Activated CD8-positive, alpha-beta memory T cell treated with anti-CD3 and anti-CD28 coated beads, Interleukin-2, amount 10 ng/mL, durations not matched to agents 7 days and 5 days (primary cell): Measurements from ENCODE around the gene CLEC18A. TPM values are rescaled to one million over a fixed set of nuclear protein-coding genes. Genes with fewer than 3 reads are reported as not detected.
A peak's percentile ranks its signal among the peaks of the same experiment; 100 is the strongest.

Experiments
- ATAC-seq: fragments of 150-1000 bp; cut with Tn5 transposase; one replicate; pipeline ENCODE4 v1.10.0; 2021; ENCODE audit warnings: moderate library complexity
- CTCF ChIA-PET: fragments of 350-600 bp; sonication (Branson Sonifier 250); formaldehyde crosslinking; loops from one replicate; lab custom pipeline; 2021; ENCODE audit warnings: antibody characterized with exemption; lab: Charles Lee
- DNase-seq: peaks from one replicate; pipeline ENCODE4 v3.0.0-alpha.2; 2020
- H3K27ac Mint-ChIP-seq: one replicate; pipeline ENCODE4 v1.8.0; 2021; ENCODE audit warnings: mild to moderate bottlenecking, mixed read lengths
- H3K27me3 Mint-ChIP-seq: one replicate; pipeline ENCODE4 v1.8.0; 2021; ENCODE audit warnings: mixed read lengths
- H3K36me3 Mint-ChIP-seq: one replicate; pipeline ENCODE4 v1.8.0; 2021; ENCODE audit warnings: mild to moderate bottlenecking, mixed read lengths
- H3K4me1 Mint-ChIP-seq: one replicate; pipeline ENCODE4 v1.8.0; 2021; ENCODE audit warnings: mixed read lengths
- H3K4me3 Mint-ChIP-seq: one replicate; pipeline ENCODE4 v1.8.0; 2021; ENCODE audit warnings: mild to moderate bottlenecking, moderate library complexity, mixed read lengths
- H3K9me3 Mint-ChIP-seq: one replicate; pipeline ENCODE4 v1.8.0; 2022; ENCODE audit warnings: low read depth, mixed read lengths
- total RNA-seq, 2 experiments: library from RNA; stranded (reverse); gene quantifications; one replicate each; pipeline ENCODE4 v1.2.3, GENCODE V29; 2021

CLEC18A gene
- total RNA-seq, 2 experiments from 2014 or later: 0.29 to 0.61 TPM

GRCh38 chr16:69934044-69934443 lies 17.1 kb upstream of the CLEC18A start:
- Mint-ChIP-seq H3K9me3 (no peaks in the 10 kb centered on the region), H3K4me3 (no peak overlapping the region), H3K27me3 (no peaks in the 10 kb centered on the region), H3K27ac (no peak overlapping the region), H3K4me1 (peaks cover 4% of the 10 kb centered on the region), H3K36me3 (peaks cover 5% of the 10 kb centered on the region)
- DNase-seq: no peak
- ATAC-seq: no peak
- CTCF ChIA-PET: no interaction called here

GRCh38 chr16:69934751-69935150 lies 16.4 kb upstream of the CLEC18A start:
- H3K9me3 Mint-ChIP-seq: no peaks in the 10 kb centered on the region
- H3K36me3 Mint-ChIP-seq: peaks cover 5% of the 10 kb centered on the region
- CTCF ChIA-PET: no interaction called here
- no peak overlapping the region for H3K4me3 Mint-ChIP-seq
- H3K27ac Mint-ChIP-seq: no peak overlapping the region
- DNase-seq (no peak), ATAC-seq (no peak)
- H3K4me1 Mint-ChIP-seq: peaks cover 4% of the 10 kb centered on the region
- H3K27me3 Mint-ChIP-seq: no peaks in the 10 kb centered on the region

- Mint-ChIP-seq H3K36me3 (peaks cover 5% of the 10 kb centered on the region), H3K4me1 (peaks cover 4% of the 10 kb centered on the region), H3K27ac (no peak overlapping the region), H3K4me3 (no peak overlapping the region), H3K9me3 (no peaks in the 10 kb centered on the region), H3K27me3 (no peaks in the 10 kb centered on the region)
- DNase-seq (no peak), ATAC-seq (no peak)
- CTCF ChIA-PET: no interaction called here
These were observed 15.8 kb upstream of the CLEC18A start for GRCh38 chr16:69935278-69935711.

- CTCF ChIA-PET: no interaction called here
- H3K9me3 Mint-ChIP-seq: no peaks in the 10 kb centered on the region
- DNase-seq: no peak
- no peak overlapping the region for H3K27ac Mint-ChIP-seq
- ATAC-seq: no peak
- no peak overlapping the region for H3K4me3 Mint-ChIP-seq
- H3K27me3 Mint-ChIP-seq: no peaks in the 10 kb centered on the region
- H3K36me3 Mint-ChIP-seq: peaks cover 5% of the 10 kb centered on the region
- H3K4me1 Mint-ChIP-seq: peaks cover 4% of the 10 kb centered on the region
These were observed 15.4 kb upstream of the CLEC18A start for GRCh38 chr16:69935740-69936139.

GRCh38 chr16:69936252-69936651 lies 14.9 kb upstream of the CLEC18A start:
- Mint-ChIP-seq H3K36me3 (peaks cover 5% of the 10 kb centered on the region), H3K4me1 (peaks cover 4% of the 10 kb centered on the region), H3K27ac (no peak overlapping the region), H3K27me3 (no peaks in the 10 kb centered on the region), H3K9me3 (no peaks in the 10 kb centered on the region), H3K4me3 (no peak overlapping the region)
- CTCF ChIA-PET: no interaction called here
- no peak for DNase-seq
- ATAC-seq: no peak

GRCh38 chr16:69936751-69937211 lies 14.4 kb upstream of the CLEC18A start:
- Mint-ChIP-seq H3K4me3 (no peak overlapping the region), H3K4me1 (peaks cover 4% of the 10 kb centered on the region), H3K9me3 (no peaks in the 10 kb centered on the region), H3K27me3 (no peaks in the 10 kb centered on the region), H3K27ac (no peak overlapping the region), H3K36me3 (peaks cover 5% of the 10 kb centered on the region)
- CTCF ChIA-PET: no interaction called here
- ATAC-seq: no peak
- no peak for DNase-seq

GRCh38 chr16:69937465-69937951 lies 13.6 kb upstream of the CLEC18A start:
- Mint-ChIP-seq H3K27me3 (no peaks in the 10 kb centered on the region), H3K4me3 (no peak overlapping the region), H3K9me3 (no peaks in the 10 kb centered on the region), H3K36me3 (peaks cover 3% of the 10 kb centered on the region), H3K4me1 (peaks cover 4% of the 10 kb centered on the region), H3K27ac (no peak overlapping the region)
- ATAC-seq (no peak), DNase-seq (no peak)
- CTCF ChIA-PET: no interaction called here

GRCh38 chr16:69938981-69939820 lies 11.9 kb upstream of the CLEC18A start:
- no peaks in the 10 kb centered on the region for H3K27me3 Mint-ChIP-seq
- no peaks in the 10 kb centered on the region for H3K4me1 Mint-ChIP-seq
- H3K9me3 Mint-ChIP-seq: no peaks in the 10 kb centered on the region
- H3K36me3 Mint-ChIP-seq: peaks cover 1% of the 10 kb centered on the region
- H3K4me3 Mint-ChIP-seq: no peak overlapping the region
- CTCF ChIA-PET: no interaction called here
- no peak for ATAC-seq
- peak; percentile 37 for DNase-seq
- H3K27ac Mint-ChIP-seq: no peak overlapping the region

GRCh38 chr16:69939821-69940585 lies 11.1 kb upstream of the CLEC18A start:
- H3K4me1 Mint-ChIP-seq: no peaks in the 10 kb centered on the region
- DNase-seq: peak; percentile 33
- no peaks in the 10 kb centered on the region for H3K9me3 Mint-ChIP-seq
- no peak overlapping the region for H3K27ac Mint-ChIP-seq
- no peak overlapping the region for H3K4me3 Mint-ChIP-seq
- no peak for ATAC-seq
- H3K36me3 Mint-ChIP-seq: peaks cover 1% of the 10 kb centered on the region
- no peaks in the 10 kb centered on the region for H3K27me3 Mint-ChIP-seq
- CTCF ChIA-PET: no interaction called here

- Mint-ChIP-seq H3K27me3 (no peaks in the 10 kb centered on the region), H3K36me3 (peaks cover 1% of the 10 kb centered on the region), H3K9me3 (no peaks in the 10 kb centered on the region), H3K4me1 (no peaks in the 10 kb centered on the region), H3K27ac (no peak overlapping the region), H3K4me3 (no peak overlapping the region)
- DNase-seq (peak; percentile 30), ATAC-seq (no peak)
- CTCF ChIA-PET: no interaction called here
These were observed 10.5 kb upstream of the CLEC18A start for GRCh38 chr16:69940676-69941075.

GRCh38 chr16:69941251-69942098 lies 9.7 kb upstream of the CLEC18A start:
- CTCF ChIA-PET: no interaction called here
- H3K27ac Mint-ChIP-seq: no peak overlapping the region
- ATAC-seq: no peak
- H3K4me3 Mint-ChIP-seq: no peak overlapping the region
- no peaks in the 10 kb centered on the region for H3K4me1 Mint-ChIP-seq
- no peaks in the 10 kb centered on the region for H3K27me3 Mint-ChIP-seq
- peak; percentile 34 for DNase-seq
- no peaks in the 10 kb centered on the region for H3K9me3 Mint-ChIP-seq
- H3K36me3 Mint-ChIP-seq: no peaks in the 10 kb centered on the region

- DNase-seq: peak; percentile 26
- Mint-ChIP-seq H3K9me3 (no peaks in the 10 kb centered on the region), H3K27ac (no peak overlapping the region), H3K36me3 (no peaks in the 10 kb centered on the region), H3K4me1 (no peaks in the 10 kb centered on the region), H3K27me3 (no peaks in the 10 kb centered on the region), H3K4me3 (no peak overlapping the region)
- CTCF ChIA-PET: no interaction called here
- ATAC-seq: no peak
These were observed 9.0 kb upstream of the CLEC18A start for GRCh38 chr16:69942099-69942491.

- peak; percentile 32 for DNase-seq
- Mint-ChIP-seq H3K4me1 (no peaks in the 10 kb centered on the region), H3K36me3 (no peaks in the 10 kb centered on the region), H3K27me3 (no peaks in the 10 kb centered on the region), H3K9me3 (no peaks in the 10 kb centered on the region), H3K27ac (no peak overlapping the region), H3K4me3 (no peak overlapping the region)
- CTCF ChIA-PET: no interaction called here
- ATAC-seq: no peak
These were observed 8.4 kb upstream of the CLEC18A start for GRCh38 chr16:69942627-69943170.
